GM21423 (cell line): ENCODE data around the gene PRPH2.

Source experiments
- ATAC-seq: cut with Tn5 transposase; IDR thresholded peaks from one replicate; pipeline ENCODE4 v1.9.1; 2021; ENCODE audit warnings: mild to moderate bottlenecking, moderate library complexity; ENCODE audit not compliant: unreplicated experiment

PRPH2 gene

GRCh38 chr6:42722497-42722896 lies at the start of gene PRPH2:
TSS of gene PRPH2 (minus strand) at chr6:42722597. CDS start at chr6:42722334, 263 bp downstream.
- ATAC-seq: no peak

- peak; percentile 22 for ATAC-seq
Measured at GRCh38 chr6:42771741-42772100, 49.3 kb upstream of the PRPH2 start.

- ATAC-seq: no peak
Measured at GRCh38 chr6:42769836-42770235, 47.4 kb upstream of the PRPH2 start.

GRCh38 chr6:42769051-42769450 lies 46.7 kb upstream of the PRPH2 start:
- no peak for ATAC-seq

- no peak for ATAC-seq
Measured at GRCh38 chr6:42766163-42766670, 43.8 kb upstream of the PRPH2 start.

GRCh38 chr6:42764911-42765648 lies 42.7 kb upstream of the PRPH2 start:
- ATAC-seq: no peak

GRCh38 chr6:42762950-42763349 lies 40.6 kb upstream of the PRPH2 start:
- no peak for ATAC-seq

GRCh38 chr6:42762426-42762859 lies 40.0 kb upstream of the PRPH2 start:
- no peak for ATAC-seq

GRCh38 chr6:42761287-42762067 lies 39.1 kb upstream of the PRPH2 start:
- no peak for ATAC-seq

GRCh38 chr6:42758756-42759430 lies 36.5 kb upstream of the PRPH2 start:
- ATAC-seq: no peak

- ATAC-seq: no peak
Measured at GRCh38 chr6:42756722-42757121, 34.3 kb upstream of the PRPH2 start.

- no peak for ATAC-seq
Measured at GRCh38 chr6:42754759-42755158, 32.4 kb upstream of the PRPH2 start.

- ATAC-seq: no peak
Measured at GRCh38 chr6:42751055-42751454, 28.7 kb upstream of the PRPH2 start.

- ATAC-seq: no peak
Measured at GRCh38 chr6:42748203-42748898, 26.0 kb upstream of the PRPH2 start.

GRCh38 chr6:42746463-42747391 lies 24.3 kb upstream of the PRPH2 start:
- peak; percentile 54 for ATAC-seq

- peak; percentile 78 for ATAC-seq
Measured at GRCh38 chr6:42745640-42746462, 23.5 kb upstream of the PRPH2 start, which contains the start of gene TBCC. TSS of gene TBCC (minus strand) at chr6:42746103. CDS start at chr6:42746073, 30 bp downstream.

GRCh38 chr6:42745083-42745639 lies 22.8 kb upstream of the PRPH2 start:
- ATAC-seq: no peak

- no peak for ATAC-seq
Measured at GRCh38 chr6:42744351-42744893, 22.0 kb upstream of the PRPH2 start.
